Esophagus mucosa (tissue), 1 donor: ENCODE results near the gene PLA2G15. TPM values are rescaled to one million over a fixed set of nuclear protein-coding genes. Genes with fewer than 3 reads are reported as not detected.
A peak's percentile ranks its signal among the peaks of the same experiment; 100 is the strongest.
"Not testable (repeated sequence)": the region's sequence is repeated elsewhere in the genome, so short reads cannot be mapped to it uniquely, and the experiment has no call there.

Experiments used
- ATAC-seq: fragments of 200-7000 bp; cut with Tn5 transposase; one replicate; pipeline ENCODE4 v1.9.1; 2020
- total RNA-seq: library from RNA; stranded (reverse); gene quantifications from one replicate; pipeline ENCODE4 v1.2.4, GENCODE V29; 2023
- donor health status: DM: yes; HTN: yes; CAD: no.

The PLA2G15 gene
- total RNA-seq, 1 donor from 2014 or later: 4.8 TPM

DNA sequence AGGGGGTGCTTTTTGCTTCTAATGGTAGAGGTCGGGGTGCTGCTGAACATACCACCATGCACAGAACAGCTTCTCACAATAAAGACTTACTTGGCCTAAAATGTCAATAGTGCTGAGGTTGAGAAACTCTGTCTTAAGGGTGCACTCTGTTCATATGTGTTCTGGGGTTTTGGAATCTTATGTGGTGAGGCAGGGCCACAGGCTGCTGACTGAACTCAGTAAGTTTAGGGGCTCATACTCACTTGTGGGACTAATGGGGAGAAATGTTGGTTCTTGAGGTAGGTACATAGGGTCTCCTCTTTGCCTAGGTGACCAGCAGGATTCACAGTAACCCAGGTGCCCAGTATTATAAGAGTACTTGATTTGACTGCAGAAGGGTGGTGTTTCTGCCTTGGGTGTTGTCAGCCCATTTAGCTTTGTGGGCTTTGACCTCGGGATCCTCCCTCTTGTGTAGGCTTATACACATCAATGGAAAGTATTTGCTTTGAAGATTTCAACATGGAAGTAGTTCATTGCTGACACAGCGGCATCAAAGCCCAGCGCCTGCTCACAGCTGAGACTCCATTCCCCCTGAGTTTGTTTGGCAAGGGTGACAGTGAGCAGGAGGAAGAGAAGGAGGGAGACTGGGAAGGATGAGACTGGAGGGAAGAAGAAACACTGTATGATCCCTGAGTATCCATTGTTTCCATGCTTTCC is 36.3 kb downstream of the PLA2G15 start:
- no peak for ATAC-seq

DNA sequence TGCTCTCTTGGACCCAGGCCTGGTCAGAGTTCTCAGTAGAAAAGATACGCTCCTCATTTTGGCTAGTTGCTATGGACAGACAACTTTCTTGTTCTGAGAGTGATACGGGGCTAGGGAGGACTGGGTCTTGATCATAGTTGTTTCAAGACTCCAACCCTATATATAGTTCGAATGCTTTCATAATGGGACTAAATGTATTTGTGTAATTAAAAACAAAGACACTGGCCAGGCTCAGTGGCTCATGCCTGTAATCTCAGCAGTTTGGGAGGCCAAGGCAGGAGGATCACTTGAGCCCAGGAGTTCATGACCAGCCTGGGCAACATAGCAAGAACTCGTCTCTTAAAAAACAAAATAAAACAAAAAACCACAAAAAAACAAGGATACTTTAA is 36.9 kb downstream of the PLA2G15 start:
- no peak for ATAC-seq

DNA sequence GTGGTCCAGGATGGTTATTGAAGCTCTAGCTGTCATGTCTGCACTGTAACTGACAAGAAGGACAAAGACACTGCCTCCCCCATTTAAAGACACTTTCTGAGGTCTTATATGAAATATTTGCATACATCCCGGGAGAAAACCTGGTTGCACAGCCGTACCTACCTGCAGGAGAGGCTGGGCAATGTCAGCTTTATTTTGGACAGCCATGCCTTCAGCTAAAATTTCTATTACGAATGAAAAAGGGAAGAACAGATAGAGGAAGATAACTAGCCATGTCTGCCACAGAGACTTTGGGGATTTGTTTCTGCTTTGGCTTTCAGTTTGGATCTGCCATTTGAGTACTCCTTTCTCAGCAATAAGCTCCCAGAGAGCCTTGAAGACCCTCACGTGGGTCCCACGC is 38.2 kb downstream of the PLA2G15 start:
- no peak for ATAC-seq

DNA sequence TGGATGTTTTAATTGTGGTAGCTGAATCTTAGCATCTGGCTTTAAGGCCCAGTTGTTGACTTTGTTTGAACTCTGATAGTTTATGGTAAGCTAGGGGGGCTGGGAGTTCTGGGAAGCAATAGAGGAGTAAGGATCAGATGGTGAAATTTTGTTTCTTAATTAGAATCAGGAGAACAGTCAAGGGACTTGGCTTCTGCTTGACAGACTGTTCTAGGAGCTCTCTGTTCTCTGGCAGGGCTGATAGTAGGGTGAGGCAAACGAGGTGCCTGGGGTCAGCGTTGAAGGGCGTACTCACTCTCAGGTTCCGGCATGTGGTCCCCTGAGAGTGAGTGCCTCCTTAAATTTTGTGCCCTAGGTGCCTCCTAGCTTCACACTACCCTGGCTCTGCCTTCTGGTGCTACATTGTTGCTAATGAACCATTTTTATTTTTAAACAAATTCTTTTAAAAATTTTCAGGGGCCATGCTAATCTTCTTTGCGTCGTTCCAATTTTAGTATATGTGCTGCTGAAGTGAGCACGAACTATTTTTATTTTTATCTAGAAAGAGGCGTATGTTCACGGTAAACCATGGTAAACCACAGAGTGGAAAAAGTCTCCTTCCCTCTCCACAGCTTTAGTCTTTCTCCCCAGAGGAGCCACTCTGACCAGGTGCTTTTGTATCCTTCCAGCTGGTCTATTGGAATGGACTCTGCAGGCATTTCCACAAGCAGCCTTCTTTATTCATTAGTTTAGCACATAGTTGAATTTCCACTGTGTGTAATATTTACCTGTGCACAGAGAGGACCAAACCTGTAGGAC is 38.8 kb downstream of the PLA2G15 start:
- no peak for ATAC-seq

- ATAC-seq: peak; percentile 28
Observed at GRCh38 chr16:68284847-68285246, 39.7 kb downstream of the PLA2G15 start.

- ATAC-seq: no peak
Observed at GRCh38 chr16:68285683-68286082, 40.5 kb downstream of the PLA2G15 start.

DNA sequence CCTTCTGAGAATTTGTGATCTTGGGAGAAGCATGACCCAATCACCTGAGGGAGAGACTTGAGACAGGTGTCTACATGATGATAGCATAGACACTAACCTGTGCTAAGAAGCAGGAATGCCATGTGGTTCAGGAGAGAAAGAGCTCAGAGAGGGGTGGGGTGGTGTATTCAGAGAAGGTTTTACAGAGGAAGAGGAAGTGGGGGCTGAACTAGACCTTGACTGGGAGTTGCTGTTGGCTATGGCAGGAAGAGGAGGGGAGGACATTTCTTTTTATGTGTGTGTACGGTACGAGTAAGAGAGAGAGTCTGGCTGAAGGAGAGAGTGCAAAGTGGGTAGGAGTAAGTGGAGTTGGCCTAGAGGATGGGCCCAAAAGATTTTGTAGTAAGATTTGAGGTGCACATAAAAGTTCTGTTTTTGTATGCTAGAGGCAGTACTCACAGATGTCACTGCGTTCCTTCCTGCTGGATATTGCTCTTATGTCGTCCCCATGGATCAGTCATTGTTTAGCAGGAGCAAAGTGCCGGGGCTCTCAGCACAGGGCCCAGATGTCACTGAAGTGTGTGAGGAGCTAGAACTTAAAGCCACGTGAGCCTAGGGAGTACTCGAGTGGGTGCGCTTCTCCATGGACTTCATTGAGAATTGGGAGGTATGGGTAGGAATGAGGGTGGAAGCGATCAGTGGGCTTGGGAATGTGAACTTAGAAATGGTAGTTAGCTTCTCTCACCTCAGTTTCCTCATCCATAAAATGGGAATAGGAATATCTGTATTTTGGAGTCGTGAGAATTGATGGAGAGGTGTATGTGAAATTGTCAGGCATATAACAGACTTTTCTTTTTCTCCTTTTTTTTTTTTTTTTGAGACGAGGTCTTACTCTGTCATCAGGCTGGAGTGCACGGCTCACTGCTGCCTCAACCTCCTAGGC is 41.2 kb downstream of the PLA2G15 start:
- no peak for ATAC-seq

GRCh38 chr16:68287276-68288251 is 42.4 kb downstream of the PLA2G15 start:
- ATAC-seq: peak; percentile 34

DNA sequence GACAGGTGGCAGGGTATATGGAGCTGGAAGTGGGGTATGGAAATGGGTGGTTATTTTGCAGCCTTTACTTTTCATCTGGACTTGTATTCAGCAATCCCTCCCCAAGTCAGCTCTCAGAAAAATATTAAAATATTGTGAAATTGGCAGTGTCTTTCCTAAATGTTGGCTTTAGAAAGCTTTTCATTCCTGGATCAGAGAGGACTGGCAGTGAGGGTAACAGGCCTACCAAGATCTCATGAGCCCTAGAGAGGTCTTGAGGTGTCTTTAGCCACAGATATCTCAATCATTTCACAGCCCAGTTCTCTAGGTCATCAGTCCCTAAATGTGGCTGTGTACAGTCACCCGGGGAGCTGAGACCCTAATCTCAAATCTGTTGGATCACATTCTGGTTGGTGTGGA is 43.1 kb downstream of the PLA2G15 start:
- no peak for ATAC-seq

GRCh38 chr16:68288796-68289195 is 43.6 kb downstream of the PLA2G15 start:
- ATAC-seq: not testable (repeated sequence)

DNA sequence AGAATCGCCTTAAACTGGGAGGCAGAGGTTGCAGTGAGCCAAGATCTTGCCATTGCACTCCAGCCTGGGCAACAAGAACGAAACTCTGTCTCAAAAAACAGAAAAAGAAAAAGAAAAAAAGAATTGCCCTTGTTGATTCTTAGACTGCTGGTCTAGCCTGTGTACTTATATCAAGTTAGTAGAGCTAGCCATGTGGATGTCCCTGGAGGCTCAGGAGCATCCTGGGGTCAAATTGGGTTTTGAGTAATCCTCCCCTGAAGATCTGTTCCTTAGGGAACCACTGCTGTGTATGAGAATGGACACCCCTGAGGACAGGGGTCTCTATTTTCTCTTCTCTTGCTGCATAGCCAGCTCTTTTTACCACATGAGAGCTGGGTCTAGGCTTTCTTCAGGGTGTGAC is 44.0 kb downstream of the PLA2G15 start:
- ATAC-seq: no peak

GRCh38 chr16:68289621-68290329 is 44.6 kb downstream of the PLA2G15 start:
- ATAC-seq: peak; percentile 32

DNA sequence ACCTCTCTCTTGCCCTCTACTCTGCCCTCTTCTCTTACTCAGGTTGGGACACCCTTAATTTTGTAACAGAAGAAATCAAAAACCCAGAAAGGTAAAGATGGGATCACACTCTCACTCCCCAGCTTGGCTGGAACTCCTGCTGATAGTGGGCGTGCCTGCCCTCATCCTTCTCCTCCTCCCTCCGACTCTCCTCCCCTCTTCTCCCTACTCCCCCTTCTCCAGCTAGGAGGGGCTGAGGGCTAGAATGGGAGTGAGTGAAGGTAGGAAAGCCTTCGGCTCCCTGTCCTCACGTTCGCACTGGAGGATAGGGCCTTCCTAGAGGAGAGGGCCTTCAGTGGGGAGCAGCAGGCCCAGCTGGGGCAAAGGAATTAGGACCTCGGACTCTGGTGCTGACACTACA is 45.3 kb downstream of the PLA2G15 start:
- no peak for ATAC-seq

DNA sequence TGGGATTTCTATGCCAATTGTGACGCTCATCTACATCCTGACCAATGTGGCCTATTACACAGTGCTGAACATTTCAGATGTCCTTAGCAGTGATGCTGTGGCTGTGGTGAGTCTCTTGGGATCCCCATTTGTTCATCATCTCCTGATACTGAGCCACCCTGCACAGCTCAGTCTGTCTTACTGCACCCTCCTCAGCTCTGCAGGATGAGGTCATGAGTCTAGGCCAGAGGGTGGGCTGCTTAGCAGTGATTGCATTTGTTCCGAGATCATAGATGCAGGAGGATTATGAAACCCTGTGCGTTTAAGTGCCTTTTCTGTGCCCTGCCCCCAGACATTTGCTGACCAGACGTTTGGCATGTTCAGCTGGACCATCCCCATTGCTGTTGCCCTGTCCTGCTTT is 46.1 kb downstream of the PLA2G15 start:
- no peak for ATAC-seq

DNA sequence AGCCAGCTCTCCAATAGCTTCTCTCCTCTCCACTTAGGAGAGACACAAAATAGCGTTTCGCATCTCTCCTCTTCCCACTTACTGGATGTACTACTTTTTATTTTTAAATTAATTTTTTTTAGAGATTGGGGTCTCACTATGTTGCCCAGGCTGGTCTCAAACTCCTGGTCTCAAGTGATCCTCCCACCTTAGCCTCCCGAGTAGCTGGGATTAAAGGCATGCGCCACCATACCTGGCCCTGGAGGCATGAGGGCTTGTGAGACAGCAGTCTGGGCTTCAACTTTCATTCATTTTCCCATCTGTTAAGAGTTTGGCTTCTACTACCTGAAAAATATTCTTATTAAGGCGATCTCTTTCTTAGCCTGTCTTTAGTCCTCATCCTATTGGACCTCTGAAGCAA is 47.3 kb downstream of the PLA2G15 start:
- ATAC-seq: no peak

DNA sequence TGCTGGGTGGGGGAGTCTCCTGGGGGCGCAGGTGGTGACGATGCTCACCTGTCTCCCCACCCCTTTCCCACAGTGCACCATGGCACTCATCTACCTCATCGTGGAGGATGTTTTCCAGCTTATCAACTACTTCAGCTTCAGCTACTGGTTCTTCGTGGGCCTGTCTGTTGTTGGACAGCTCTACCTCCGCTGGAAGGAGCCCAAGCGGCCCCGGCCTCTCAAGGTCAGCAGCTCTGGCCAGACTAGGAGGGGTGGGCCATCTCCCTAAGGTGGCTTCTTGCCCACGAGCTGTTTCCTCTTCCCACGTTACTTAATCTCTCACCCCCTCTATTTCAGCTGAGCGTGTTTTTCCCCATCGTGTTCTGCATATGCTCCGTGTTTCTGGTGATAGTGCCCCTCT is 51.1 kb downstream of the PLA2G15 start:
- ATAC-seq: no peak

- ATAC-seq: no peak
Observed at GRCh38 chr16:68296693-68297092, 51.5 kb downstream of the PLA2G15 start.

DNA sequence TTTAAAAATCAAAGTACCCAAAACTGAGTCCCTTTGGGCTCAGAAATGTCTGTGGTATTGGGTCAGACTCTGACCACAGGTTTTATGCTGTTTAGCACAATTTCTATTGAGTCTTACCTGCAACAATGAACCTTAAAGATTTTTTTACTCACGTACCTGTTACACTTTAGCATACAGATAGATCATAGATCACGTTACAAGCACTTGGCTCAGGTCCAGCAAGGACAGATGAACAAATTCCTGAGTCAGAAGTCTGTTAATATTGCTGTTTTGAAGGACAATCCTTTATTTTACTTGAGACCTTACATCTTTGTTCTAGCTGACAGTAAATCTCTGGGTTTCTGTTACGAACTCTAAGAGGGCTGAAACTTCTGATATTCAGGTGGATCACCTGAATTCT is 52.7 kb downstream of the PLA2G15 start:
- ATAC-seq: no peak

- peak; percentile 7 for ATAC-seq
Observed at GRCh38 chr16:68298312-68298711, 53.1 kb downstream of the PLA2G15 start.

GRCh38 chr16:68298907-68299561 is 53.9 kb downstream of the PLA2G15 start:
- peak; percentile 72 for ATAC-seq
